GM20431 (cell line): Measurements from ENCODE around the gene BAIAP2.
"Not testable (repeated sequence)": the region's sequence is repeated elsewhere in the genome, so short reads cannot be mapped to it uniquely, and the experiment has no call there.

Experiments
- in situ Hi-C: fragments of 300-500 bp; cut with MseI, MboI; formaldehyde crosslinking; loops from one replicate; pipeline ENCODE4 v1.15.0; 2020; ENCODE audit warnings: low sequenced_read_pairs; ENCODE audit not compliant: unreplicated experiment

The BAIAP2 gene

DNA sequence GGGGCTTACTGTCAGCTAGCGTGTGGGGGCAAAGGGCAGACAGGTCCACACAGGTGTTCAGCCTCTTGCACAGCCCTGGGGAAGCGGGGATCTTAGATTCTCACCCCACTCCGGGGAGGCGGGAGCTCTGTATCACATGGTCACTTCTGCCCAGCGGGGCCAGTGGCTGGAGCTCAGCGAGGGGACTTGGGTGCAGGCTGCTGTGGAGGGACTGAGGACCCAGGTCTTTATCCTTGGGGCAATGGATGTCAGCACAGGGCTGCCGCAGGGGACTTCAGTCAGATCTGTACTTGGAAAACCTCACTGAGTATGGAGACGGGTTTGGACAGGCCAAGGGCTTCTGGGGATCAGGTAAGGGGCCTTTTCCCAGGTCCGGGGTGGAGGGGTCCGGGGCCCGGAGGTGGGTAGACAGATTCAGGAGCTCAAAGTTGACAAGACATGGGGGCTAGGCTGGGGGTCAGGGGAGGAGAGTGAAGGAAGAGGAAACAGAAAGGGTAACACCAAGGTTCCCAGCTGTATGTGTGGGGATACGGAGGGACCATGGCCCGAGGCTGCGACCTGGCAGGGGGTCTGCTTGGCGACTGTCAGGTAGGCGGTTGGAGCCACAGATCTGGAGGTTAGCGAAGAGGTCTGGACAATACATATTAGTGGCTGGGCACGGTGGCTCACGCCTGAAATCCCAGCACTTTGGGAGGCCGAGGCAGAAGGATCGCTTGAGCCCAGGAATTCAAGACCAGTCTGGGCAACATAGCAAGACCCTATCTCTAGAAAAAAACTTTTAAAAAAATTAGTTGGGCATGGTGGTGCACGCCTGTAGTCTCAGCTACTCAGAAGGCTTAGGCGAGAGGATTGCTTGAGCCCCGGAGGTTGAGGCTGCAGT, 15.1 kb upstream of the BAIAP2 start:
- in situ Hi-C loops = no loop called here

DNA sequence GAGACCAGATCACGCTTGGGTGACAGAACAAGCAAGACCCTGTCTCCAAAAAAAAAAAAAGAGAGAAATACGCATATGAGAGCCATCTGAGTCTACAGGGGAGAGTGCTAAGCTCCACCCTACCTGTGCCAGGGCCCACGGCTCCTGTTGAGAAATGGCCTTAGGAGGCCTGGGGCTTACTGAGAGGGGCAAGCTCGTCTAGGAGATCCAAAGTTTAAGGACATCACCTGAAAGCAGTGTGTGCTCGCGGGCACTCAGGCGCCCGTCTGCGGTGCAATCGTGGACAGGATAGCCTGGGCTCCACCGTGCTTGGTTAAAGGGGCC, 14.5 kb upstream of the BAIAP2 start:
- in situ Hi-C loops = no loop called here

- in situ Hi-C loops = no loop called here
Measured at GRCh38 chr17:81020767-81021497, 14.0 kb upstream of the BAIAP2 start.

GRCh38 chr17:81021531-81022343, 13.2 kb upstream of the BAIAP2 start:
- in situ Hi-C loops = no loop called here

DNA sequence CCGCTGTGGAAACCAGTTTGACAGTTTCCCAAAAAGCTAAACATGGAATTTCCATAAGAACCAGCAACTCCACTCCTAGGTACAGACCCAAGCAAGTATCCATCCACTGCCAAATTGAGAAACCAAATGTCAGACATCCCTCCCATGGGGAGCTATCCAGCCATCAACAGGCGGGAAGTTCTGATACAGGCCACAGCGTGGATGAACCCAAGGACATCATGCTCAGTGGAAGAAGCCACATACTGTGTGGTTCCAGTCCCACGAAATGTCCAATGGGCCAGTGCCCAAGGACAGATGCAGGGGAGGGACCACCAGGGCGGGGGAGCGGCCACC, 12.6 kb upstream of the BAIAP2 start:
- in situ Hi-C loops = no loop called here

DNA sequence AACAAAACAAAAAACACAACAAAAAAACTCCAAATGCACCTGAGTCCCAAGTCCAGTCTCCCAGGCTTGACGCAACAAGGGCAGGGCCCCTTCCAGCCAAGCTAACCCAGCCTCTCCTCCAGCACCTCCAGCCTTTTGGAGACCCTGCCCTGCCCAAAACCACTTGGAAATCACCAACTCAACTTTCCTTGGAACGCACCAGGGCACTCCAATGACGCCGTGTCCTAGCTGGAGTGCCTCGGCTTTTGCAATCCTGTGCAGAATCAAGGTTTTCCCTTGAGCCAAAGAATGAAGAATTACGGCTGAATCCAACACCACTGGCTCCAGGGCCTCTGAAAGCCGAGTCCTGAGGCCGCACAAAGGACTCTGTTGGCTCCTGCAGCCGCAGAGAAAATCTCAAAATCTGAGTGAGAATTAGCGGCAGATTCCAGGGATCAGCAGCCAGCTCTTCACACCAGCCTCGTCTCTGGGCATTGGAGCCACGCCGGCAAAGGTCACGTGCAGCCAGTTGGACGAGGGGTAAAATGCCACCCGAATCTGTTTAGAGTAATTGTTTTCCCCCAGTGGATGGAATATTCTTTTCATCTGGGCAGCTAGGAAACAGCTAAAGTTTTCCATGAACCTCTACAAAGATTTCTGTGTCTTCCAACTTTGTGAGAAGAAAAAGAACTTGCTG, 9.7 kb upstream of the BAIAP2 start:
- in situ Hi-C loops = no loop called here

- in situ Hi-C loops = no loop called here
Measured at GRCh38 chr17:81025741-81026129, 9.2 kb upstream of the BAIAP2 start.

DNA sequence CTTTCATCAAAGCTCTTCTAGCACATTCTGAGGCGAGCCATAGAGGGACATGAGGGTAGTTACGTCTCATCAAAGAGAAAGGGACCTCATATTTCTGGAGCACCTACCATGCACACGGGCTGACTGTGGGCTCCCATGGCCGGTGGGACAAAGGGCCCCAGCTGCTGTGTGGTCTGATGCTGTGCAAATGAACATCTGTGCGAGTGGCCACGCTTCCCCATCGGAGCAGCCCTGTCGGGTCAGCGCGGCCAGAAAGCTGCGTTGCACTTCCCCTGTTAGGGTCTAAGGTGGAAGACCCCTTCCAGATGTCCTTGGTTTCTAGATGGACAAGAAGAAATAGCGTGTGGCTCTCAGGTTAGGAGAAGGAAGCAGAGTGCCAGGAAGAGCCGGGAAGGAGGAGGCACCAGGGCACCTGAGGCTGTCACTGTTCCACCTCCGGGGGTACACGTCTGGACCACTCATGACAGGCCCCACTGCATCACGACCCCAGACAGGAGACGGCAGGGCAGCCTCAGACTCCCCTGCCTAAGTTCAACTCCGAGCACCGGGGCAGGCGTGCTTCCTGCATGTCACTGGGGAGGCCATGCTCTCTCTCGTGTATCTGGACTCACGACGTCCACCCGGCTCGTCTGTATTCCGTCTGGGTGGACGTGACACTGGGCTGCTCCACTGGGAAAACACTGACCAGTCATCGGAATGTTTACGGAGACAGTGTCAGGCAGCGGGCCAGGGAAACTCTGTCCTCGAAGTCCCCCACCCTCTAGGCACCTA, 8.5 kb upstream of the BAIAP2 start:
- in situ Hi-C loops = no loop called here

- in situ Hi-C loops = no loop called here
Measured at GRCh38 chr17:81027038-81027437, 7.9 kb upstream of the BAIAP2 start.

DNA sequence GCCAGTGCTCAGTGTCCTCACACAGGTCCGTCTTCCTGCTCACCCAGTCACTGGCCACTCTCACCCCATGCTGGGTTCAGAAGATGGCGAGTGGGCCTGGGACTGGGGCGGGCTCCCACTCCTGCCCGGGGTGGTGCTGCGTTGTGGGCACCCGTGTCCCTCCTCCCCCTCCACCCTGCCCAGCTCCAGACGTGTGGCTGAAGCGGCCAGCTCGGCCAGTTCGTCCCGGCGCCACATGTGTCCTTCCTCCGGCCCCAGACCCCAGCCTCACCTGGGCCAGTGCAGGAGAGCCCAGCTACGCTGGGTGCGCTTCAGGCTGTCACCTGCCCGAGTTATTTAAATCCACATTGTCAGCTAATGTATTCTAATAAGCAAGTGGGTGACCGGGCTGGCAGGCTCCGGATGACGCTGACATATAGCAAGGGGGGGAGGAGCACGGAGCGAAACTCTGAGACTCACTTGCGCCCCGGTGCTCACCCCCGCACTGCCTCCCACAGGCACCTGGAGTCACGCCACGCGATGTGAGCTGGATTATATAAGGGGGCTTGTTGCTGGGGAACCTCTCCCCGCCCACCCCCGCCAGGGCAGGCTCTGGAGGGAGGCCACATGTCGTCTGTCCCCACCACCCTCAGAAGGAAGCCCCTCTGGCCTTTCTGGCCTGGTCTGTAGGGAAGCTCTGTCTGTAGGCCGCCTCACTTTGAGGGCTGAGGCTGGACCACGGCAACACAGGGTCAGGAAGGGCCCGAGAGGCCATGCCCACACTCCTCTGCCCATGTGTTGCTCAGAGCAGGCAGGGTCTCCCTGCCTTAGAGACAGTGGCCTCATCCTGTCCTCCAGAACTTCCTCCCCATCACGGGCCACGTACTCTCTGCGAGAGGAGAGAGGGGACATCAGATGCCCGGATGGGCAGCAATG, 7.1 kb upstream of the BAIAP2 start:
- in situ Hi-C loops = no loop called here

GRCh38 chr17:81028506-81028858, 6.5 kb upstream of the BAIAP2 start:
- in situ Hi-C loops = no loop called here

- in situ Hi-C loops = no loop called here
Measured at GRCh38 chr17:81029859-81030258, 5.1 kb upstream of the BAIAP2 start.

GRCh38 chr17:81030312-81030711, 4.6 kb upstream of the BAIAP2 start:
- in situ Hi-C loops = not testable (repeated sequence)

- in situ Hi-C loops = no loop called here
Measured at GRCh38 chr17:81030741-81031565, 4.0 kb upstream of the BAIAP2 start.

DNA sequence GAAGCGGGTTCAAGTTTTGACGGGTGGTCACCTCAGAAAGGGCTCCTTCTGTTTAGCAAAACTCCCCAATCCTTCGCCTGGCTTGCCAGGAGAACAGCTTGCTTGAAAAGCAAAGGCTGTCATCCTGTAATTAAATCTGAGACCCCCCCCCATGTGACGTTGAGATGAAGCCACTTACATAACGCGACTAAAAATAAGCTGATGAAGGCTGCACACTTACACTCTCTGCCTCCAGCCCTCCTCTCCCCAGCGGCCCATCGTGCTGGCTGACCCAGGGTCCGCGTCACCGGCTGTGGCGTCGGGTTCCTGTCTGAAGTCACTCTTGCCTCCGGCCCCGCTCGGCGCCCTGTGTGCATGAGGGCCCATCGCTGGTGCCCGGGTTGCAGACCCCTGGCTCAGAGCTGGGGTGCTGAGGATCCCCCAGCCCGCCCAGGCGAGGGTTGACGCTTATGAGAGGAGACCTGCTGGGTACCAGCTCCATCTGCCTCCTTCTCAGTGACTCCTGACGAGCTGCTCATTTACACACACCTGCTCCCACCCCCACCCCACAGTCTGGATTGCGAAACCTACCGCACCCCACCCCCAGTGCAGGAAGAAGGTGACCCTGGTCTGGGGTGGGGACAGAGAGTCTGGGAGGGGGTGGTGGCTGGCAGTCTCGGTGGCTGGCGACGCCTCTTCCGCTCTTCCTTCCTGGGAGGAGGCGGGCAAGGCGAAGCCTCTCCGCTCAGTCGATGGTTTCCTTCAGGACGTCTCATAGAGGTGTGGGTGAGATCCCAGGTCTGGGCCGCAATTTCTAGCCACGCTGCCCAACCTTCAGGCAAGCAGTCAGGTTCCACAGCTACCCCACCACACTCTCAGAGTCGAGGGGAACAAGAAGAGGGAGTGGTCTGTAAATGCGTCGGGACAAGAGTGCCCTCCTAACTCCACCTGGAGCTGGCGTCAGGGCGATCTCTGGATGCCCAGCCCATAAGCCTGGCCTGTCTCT, 3.1 kb upstream of the BAIAP2 start:
- in situ Hi-C loops = no loop called here

- in situ Hi-C loops = no loop called here
Measured at GRCh38 chr17:81032641-81033480, 2.1 kb upstream of the BAIAP2 start.
